Peyer's patch (tissue), 4 donors: ENCODE measurements around the gene TSGA10. TPM values are rescaled to one million over a fixed set of nuclear protein-coding genes. Genes with fewer than 3 reads are reported as not detected.

ENCODE experiments used
- DNase-seq, 3 donors: peaks; one replicate each; pipeline ENCODE4 v3.0.0-alpha.2; 2017 to 2019
- H3K27ac ChIP-seq, 4 donors: fragments of 200-600 bp; sonication (generic); one replicate each; pipeline ENCODE4 v1.5.1; 2016 to 2019
- H3K27me3 ChIP-seq, 2 donors: fragments of 200-600 bp; sonication (generic); one replicate each; pipeline ENCODE4 v1.5.1; 2019
- H3K36me3 ChIP-seq, 3 donors: fragments of 200-600 bp; sonication (generic); one replicate each; pipeline ENCODE4 v1.5.1; 2016 to 2019
- H3K4me1 ChIP-seq, 4 donors: fragments of 200-600 bp; sonication (generic); one replicate each; pipeline ENCODE4 v1.5.1; 2016 to 2019
- H3K4me3 ChIP-seq, 4 donors: fragments of 200-600 bp; sonication (generic); 1 replicate in 3 of 4; 2 replicates in 1 of 4; pipeline ENCODE4 v1.5.1; 2016 to 2019; ENCODE audit warnings: mild to moderate bottlenecking in 1 of 4
- H3K9me3 ChIP-seq, 4 donors: fragments of 200-600 bp; sonication (generic); one replicate each; pipeline ENCODE4 v1.5.1; 2016 to 2019; ENCODE audit warnings: mild to moderate bottlenecking in 1 of 4
- POLR2A ChIP-seq, 2 donors: fragments of 450-650 bp; IDR thresholded peaks; one replicate each; pipeline ENCODE4 v1.5.1; 2017; ENCODE audit warnings: antibody characterized with exemption in 2 of 2, mild to moderate bottlenecking in 2 of 2, moderate library complexity in 2 of 2
- small RNA-seq, 2 donors: library from RNA; depleted of rRNA; stranded (forward); fragments of <200 nt; gene quantifications; one replicate each; pipeline ENCODE3, GENCODE V24; 2016
- total RNA-seq, 4 donors: library from RNA; depleted of rRNA; stranded (reverse); fragments of >200 nt; gene quantifications; one replicate each; pipeline ENCODE4 v1.1.0, GENCODE V29; 2016
- TF ChIP-seq, protein P1 (sequence below), 6 experiments: fragments of 450-650 bp in 4 of 6; fragments of 200-600 bp in 2 of 6; sonication (generic) in 1 of 6; IDR thresholded peaks; one replicate each; pipeline ENCODE4 v1.5.1; 2017 to 2019; ENCODE audit warnings: antibody characterized with exemption in 6 of 6, mild to moderate bottlenecking in 3 of 6, moderate library complexity in 1 of 6

TSGA10 gene
- total RNA-seq, 4 donors from 2014 or later, result 6.7 to 21.5 (median 11.0) TPM

DNA sequence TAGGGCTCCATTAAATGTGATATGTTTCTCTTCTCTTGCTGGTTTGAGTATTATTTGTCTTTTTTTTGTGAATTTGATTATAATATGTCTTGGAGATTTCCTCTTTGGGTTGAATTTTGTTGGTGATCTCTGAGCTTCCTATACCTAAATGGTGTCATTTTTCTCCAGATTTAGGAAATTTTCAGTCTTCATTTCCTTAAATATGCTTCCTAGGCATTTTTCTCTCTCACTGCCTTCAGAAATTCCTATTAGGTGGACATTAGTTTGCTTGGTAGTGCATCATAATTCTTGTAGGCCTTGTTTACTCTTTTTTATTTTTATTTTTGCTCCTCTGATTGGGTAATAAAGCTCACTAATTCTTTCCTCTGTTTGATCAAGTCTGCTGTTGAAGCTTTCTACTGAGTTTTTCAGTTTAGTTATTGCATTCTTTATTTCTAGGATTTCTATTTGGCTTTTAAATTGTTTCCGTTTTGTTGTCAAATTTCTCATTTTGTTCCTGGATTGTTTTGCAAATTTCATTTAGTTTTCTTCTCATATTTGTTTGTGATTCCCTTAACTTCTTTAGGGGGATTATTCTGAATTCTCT is 182.1 kb downstream of the TSGA10 start:
- TF ChIP-seq, protein P1, sequence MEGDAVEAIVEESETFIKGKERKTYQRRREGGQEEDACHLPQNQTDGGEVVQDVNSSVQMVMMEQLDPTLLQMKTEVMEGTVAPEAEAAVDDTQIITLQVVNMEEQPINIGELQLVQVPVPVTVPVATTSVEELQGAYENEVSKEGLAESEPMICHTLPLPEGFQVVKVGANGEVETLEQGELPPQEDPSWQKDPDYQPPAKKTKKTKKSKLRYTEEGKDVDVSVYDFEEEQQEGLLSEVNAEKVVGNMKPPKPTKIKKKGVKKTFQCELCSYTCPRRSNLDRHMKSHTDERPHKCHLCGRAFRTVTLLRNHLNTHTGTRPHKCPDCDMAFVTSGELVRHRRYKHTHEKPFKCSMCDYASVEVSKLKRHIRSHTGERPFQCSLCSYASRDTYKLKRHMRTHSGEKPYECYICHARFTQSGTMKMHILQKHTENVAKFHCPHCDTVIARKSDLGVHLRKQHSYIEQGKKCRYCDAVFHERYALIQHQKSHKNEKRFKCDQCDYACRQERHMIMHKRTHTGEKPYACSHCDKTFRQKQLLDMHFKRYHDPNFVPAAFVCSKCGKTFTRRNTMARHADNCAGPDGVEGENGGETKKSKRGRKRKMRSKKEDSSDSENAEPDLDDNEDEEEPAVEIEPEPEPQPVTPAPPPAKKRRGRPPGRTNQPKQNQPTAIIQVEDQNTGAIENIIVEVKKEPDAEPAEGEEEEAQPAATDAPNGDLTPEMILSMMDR (IDR thresholded peaks at IDR 0.05), result no peak
- Histone ChIP-seq H3K4me3 (no peak overlapping the region), H3K4me1 (no peaks in the 10 kb centered on the region), H3K27me3 (no peaks in the 10 kb centered on the region), H3K36me3 (no peaks in the 10 kb centered on the region), H3K27ac (no peak overlapping the region), H3K9me3 (peaks cover 0 to 11% (median 2%) of the 10 kb centered on the region in 4 donors)
- no peak for DNase-seq

DNA sequence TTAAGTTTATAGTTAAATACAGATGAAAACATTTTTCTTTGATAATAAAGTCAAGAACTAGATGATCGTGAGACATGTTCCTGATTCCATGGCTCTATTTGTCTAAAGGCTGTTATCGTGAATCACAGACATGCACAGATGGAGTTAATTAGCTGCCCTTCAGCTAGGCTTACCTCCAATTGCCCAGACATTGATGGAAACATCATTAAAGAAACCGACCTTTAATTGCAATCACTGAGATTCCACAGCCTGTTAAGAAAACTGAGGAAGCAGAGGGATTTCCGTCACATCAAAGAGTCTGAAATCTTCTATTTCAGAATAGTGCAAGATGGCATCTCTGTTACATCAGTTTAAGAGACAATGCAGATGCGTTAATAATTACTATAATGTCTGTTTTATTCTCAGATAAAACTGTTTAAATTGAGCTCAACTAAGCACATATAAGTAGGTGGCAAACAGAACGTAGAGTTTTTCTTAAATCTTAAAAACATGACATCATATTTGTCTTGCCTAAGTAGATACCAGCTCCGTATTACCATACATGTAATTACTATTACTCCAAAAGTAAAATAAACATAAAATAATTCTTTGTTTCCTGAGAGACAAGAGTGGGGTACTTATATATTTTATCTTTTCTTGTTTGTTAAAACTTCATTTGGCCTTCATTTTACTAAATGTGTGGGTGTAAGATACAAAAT is 194.8 kb downstream of the TSGA10 start:
- Histone ChIP-seq H3K27ac (no peak overlapping the region), H3K36me3 (no peaks in the 10 kb centered on the region), H3K4me3 (no peak overlapping the region), H3K4me1 (no peaks in the 10 kb centered on the region), H3K9me3 (no peaks in the 10 kb centered on the region), H3K27me3 (no peaks in the 10 kb centered on the region)
- no peak for DNase-seq
- TF ChIP-seq POLR2A (IDR thresholded peaks at IDR 0.05), result no peak
- TF ChIP-seq, protein P1 (IDR thresholded peaks at IDR 0.05), result no peak

DNA sequence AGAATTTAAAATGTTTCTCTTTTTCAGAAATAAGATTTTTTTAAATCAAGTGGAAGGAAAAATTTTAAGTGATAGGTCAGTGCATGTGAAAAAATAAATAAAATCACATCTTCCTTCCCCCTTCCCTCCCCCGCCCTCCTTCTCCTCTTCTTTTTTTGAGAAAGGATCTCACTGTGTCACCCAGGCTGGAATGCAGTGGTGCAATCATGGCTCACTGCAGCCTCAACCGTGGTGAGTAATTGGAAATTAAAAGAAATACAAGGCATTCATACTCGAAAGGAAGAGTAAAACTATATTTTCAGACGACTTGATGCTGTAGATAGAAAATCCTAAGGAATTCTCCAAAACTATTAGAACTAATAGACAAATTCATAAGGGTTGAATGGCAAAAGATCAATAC is 201.8 kb downstream of the TSGA10 start:
- no peaks in the 10 kb centered on the region for H3K9me3 ChIP-seq
- no peak overlapping the region for H3K4me3 ChIP-seq
- TF ChIP-seq, protein P1 (IDR thresholded peaks at IDR 0.05), result no peak
- TF ChIP-seq POLR2A (IDR thresholded peaks at IDR 0.05), result no peak
- no peak for DNase-seq
- H3K27ac ChIP-seq, result no peak overlapping the region
- no peaks in the 10 kb centered on the region for H3K36me3 ChIP-seq
- H3K27me3 ChIP-seq, result no peaks in the 10 kb centered on the region
- no peaks in the 10 kb centered on the region for H3K4me1 ChIP-seq

DNA sequence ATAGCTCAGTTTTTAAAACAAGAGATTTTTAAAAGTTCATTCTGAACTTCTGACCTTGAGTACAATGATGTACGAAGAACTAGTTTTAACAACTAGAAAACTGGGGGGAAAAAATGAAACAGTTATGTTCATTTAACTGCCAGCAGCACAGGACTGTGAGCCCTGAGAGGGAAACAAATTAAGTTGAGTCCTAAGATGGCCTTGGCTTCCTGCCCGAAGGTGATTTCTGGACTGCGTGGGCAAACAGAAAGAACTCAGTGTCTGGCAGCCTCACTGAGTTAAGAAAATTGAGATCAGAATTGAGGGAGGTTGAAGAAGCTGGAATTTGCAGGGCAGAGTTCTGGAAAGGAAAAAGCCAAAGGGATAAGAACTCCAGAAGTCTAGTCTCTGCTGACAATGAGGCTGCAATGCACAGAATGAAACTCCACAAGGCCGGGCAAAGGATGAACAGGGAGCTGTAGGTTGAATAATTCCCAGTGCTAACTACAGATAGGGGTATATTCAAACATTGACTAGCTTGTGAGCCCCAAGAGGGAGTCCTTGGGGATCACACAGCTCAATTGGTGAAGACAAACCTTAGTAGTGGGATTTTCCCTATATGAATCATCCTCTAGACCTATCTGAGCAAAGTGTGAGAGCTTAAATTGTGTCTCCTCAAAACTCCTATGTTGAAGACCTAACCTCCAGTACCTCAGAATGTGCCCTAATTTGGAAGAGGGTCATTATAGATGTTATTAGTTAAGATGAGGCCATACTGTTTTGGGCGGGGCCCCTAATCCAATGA is 205.6 kb downstream of the TSGA10 start:
- TF ChIP-seq, protein P1 (IDR thresholded peaks at IDR 0.05), result no peak
- TF ChIP-seq POLR2A (IDR thresholded peaks at IDR 0.05), result no peak
- Histone ChIP-seq H3K4me1 (no peaks in the 10 kb centered on the region), H3K27ac (no peak overlapping the region), H3K4me3 (no peak overlapping the region), H3K9me3 (no peaks in the 10 kb centered on the region), H3K36me3 (no peaks in the 10 kb centered on the region), H3K27me3 (no peaks in the 10 kb centered on the region)
- DNase-seq, result no peak

DNA sequence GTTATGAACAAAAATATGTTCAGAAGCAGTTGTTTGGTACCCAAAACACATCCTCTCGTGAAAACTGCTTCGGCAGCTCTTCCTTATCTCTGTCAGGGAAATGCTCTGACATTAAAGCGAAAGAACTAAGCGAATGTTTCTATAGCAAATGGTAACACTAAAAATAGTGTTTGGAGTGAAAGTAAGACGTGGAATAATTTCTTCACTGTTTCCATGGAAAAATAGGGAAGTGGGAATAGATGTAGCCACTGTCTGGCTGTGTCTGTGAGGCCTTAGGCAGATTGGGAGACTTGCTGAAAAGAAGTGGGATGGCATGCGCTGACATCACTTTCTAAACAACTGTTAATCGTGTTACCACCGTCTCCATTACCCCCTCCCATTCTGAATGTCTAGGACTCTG is 207.2 kb downstream of the TSGA10 start:
- Histone ChIP-seq H3K4me1 (no peaks in the 10 kb centered on the region), H3K4me3 (no peak overlapping the region), H3K9me3 (no peaks in the 10 kb centered on the region), H3K27me3 (no peaks in the 10 kb centered on the region), H3K27ac (no peak overlapping the region), H3K36me3 (no peaks in the 10 kb centered on the region)
- TF ChIP-seq, protein P1 (IDR thresholded peaks at IDR 0.05), result no peak
- TF ChIP-seq POLR2A (IDR thresholded peaks at IDR 0.05), result no peak
- no peak for DNase-seq

Small RNA genes within 50 kb of the gene (small RNA-seq; reads per million reads assigned to genes)
- gene AC092587.1, result 0 reads per million in 2 donors

Other genes with a start within 250 kb of the TSGA10 start
- 10 to 100 TPM in 2 of 4 donors, 1 to 10 TPM in 2; 3.3 to 36.5 (median 10.2) TPM for gene CRACDL, start 218.7 kb downstream of the TSGA10 start, total RNA-seq
- 1 to 10 TPM in 3 of 4 donors, not detected in 1; 3.7 to 7.1 (median 5.4) TPM for gene C2orf15, start 13.2 kb downstream of the TSGA10 start, total RNA-seq
- 10 to 100 TPM in 2 of 4 donors, 1 to 10 TPM in 2; 6.1 to 23.9 (median 10.7) TPM for gene LIPT1, start within 50 bp of the TSGA10 start, total RNA-seq
- gene MITD1, start 26.1 kb upstream of the TSGA10 start, total RNA-seq, result 10 to 100 TPM; 21.7 to 42.1 (median 34.0) TPM
- 10 to 100 TPM; 17.1 to 38.0 (median 23.8) TPM for gene MRPL30, start 26.2 kb upstream of the TSGA10 start, total RNA-seq
- not detected for gene LYG2, start 100.7 kb upstream of the TSGA10 start, total RNA-seq
- 1 to 10 TPM; 2.8 to 3.8 (median 3.5) TPM for gene LYG1, start 146.3 kb upstream of the TSGA10 start, total RNA-seq
- 10 to 100 TPM; 39.2 to 80.0 (median 40.9) TPM for gene TXNDC9, start 181.4 kb upstream of the TSGA10 start, total RNA-seq
- gene EIF5B, start 182.4 kb upstream of the TSGA10 start, total RNA-seq, result 10 to 100 TPM; 23.6 to 40.4 (median 30.7) TPM